ENCODE data around the gene VEPH1. TPM values are rescaled to one million over a fixed set of nuclear protein-coding genes. Genes with fewer than 3 reads are reported as not detected.
A peak's percentile ranks its signal among the peaks of the same experiment; 100 is the strongest.

Gene VEPH1
- total RNA-seq, 1 experiment from 2014 or later, result 27.3 TPM

DNA sequence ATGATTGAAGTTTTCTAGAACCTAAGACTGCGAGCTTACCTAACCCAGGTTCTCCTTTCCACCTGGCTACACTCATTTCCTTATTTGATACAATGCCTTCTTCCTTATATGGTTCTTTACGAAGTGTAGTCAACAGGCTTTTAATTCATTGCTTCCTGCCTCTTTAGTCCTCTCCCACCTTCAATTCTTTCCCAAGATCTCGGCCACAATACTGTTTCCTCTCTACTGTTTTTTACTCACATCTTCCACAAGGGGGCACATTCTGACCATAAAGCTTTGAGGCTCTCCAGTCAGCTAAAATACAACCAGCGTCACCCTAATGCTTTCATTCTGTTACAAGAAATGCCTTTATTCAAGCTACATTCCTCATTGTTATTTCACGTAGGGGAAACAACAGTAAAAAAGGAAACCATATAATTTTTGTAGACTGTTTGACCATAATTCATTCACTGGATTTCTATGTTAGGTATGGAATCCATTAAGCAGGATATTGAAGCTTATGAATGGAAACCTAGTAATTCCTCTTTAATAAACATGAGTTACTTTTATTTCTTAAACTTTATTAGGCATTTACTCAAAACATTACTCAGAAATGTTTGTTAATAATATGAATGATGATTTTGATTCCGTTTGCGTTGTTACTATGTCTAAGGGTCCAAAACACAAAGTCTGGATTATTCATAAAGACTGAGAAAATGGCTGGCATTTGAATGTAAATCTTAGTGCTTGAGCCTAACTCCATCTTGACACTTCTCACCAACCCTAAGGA lies 29.5 kb upstream of the VEPH1 start:
- ChIA-PET POLR2A (ENCODE audit: unreplicated experiment) (interaction anchor here (0.5 to 1.7 kb wide), 7 partner anchors 10 to 357 kb away, joined by 3 to 11 read pairs (median 6); no protein-coding TSS in a partner anchor), CTCF (interaction anchor here (0.5 to 3.4 kb wide), 15 partner anchors 11 to 1489 kb away, joined by 3 to 83 read pairs (median 4); no protein-coding TSS in a partner anchor)
- Histone ChIP-seq H3K9me3 (ENCODE audit: low read length) (no peaks in the 10 kb centered on the region), H3K79me2 (ENCODE audit: low read length) (peaks cover 16% of the 10 kb centered on the region; the same call in 1 of the 2 replicates), H2AFZ (ENCODE audit: low read length) (peak overlapping the region; percentile 84), H3K4me1 (ENCODE audit: insufficient read depth, low read length) (peaks cover 47% of the 10 kb centered on the region), H3K4me3 (ENCODE audit: low read length) (peak overlapping the region; percentile 52), H3K9me2 (replicated peaks; ENCODE audit: low read length) (no peaks in the 10 kb centered on the region), H4K20me1 (ENCODE audit: low read length) (no peaks in the 10 kb centered on the region), H3K4me2 (ENCODE audit: low read length) (peak overlapping the region; percentile 79), H3K9ac (ENCODE audit: low read length) (peak overlapping the region; percentile 56), H3K36me3 (ENCODE audit: low read depth, low read length) (no peaks in the 10 kb centered on the region), H3K27me3 (ENCODE audit: low read length) (no peaks in the 10 kb centered on the region), H3F3A (ENCODE audit: low read length, unreplicated experiment) (no peaks in the 10 kb centered on the region), H3K27ac (ENCODE audit: low read length) (peak overlapping the region; percentile 68)
- TF ChIP-seq EZH2phosphoT487 (IDR thresholded peaks at IDR 0.05; ENCODE audit: borderline replicate concordance, low read length), result no peak
- TF ChIP-seq CTCF (conservative IDR thresholded peaks at IDR 0.05; ENCODE audit: low read depth, low read length), result peak; percentile 96
- peak; percentile 75 for ATAC-seq
- TSS peak; percentile 88 for BruUV-seq (replicated peaks)
- intact Hi-C loops (cut with micrococcal nuclease), result loop anchor here (1.0 to 10.0 kb wide), 6 partner anchors 33 to 1002 kb away; no protein-coding TSS in a partner anchor
- DNase-seq, result peak; percentile 94

GRCh38 chr3:157531771-157532170 lies 28.6 kb upstream of the VEPH1 start:
- Histone ChIP-seq H3K9ac (ENCODE audit: low read length) (peak overlapping the region; percentile 56), H4K20me1 (ENCODE audit: low read length) (no peaks in the 10 kb centered on the region), H3K4me3 (ENCODE audit: low read length) (peak overlapping the region; percentile 52), H3F3A (ENCODE audit: low read length, unreplicated experiment) (no peaks in the 10 kb centered on the region), H3K9me3 (ENCODE audit: low read length) (no peaks in the 10 kb centered on the region), H3K79me2 (ENCODE audit: low read length) (peaks cover 18% of the 10 kb centered on the region; the same call in 1 of the 2 replicates), H3K9me2 (replicated peaks; ENCODE audit: low read length) (no peaks in the 10 kb centered on the region), H3K27ac (ENCODE audit: low read length) (peak overlapping the region; percentile 68), H3K4me2 (ENCODE audit: low read length) (peak overlapping the region; percentile 79), H2AFZ (ENCODE audit: low read length) (peak overlapping the region; percentile 84), H3K36me3 (ENCODE audit: low read depth, low read length) (no peaks in the 10 kb centered on the region), H3K27me3 (ENCODE audit: low read length) (no peaks in the 10 kb centered on the region), H3K4me1 (ENCODE audit: insufficient read depth, low read length) (peaks cover 52% of the 10 kb centered on the region)
- ChIA-PET CTCF (interaction anchor here (0.6 to 3.4 kb wide), 6 partner anchors 12 to 400 kb away, joined by 3 to 83 read pairs (median 12); no protein-coding TSS in a partner anchor), POLR2A (ENCODE audit: unreplicated experiment) (interaction anchor here (0.6 to 1.7 kb wide), 6 partner anchors 11 to 933 kb away, joined by 3 to 16 read pairs (median 6); no protein-coding TSS in a partner anchor)
- DNase-seq (peak; percentile 20), ATAC-seq (no peak; the same call in 1 of the 2 replicates)
- no TSS peak for BruUV-seq (replicated peaks)
- intact Hi-C loops (cut with micrococcal nuclease), result loop anchor here (1.0 to 10.0 kb wide), 6 partner anchors 32 to 1003 kb away; no protein-coding TSS in a partner anchor
- no peak for TF ChIP-seq CTCF (conservative IDR thresholded peaks at IDR 0.05; ENCODE audit: low read depth, low read length)
- TF ChIP-seq EZH2phosphoT487 (IDR thresholded peaks at IDR 0.05; ENCODE audit: borderline replicate concordance, low read length), result no peak
- no peak for TF ChIP-seq EZH2 (IDR thresholded peaks at IDR 0.05; ENCODE audit: low read length, unreplicated experiment)

Data from PC-3 (cell line).